GM11168 (cell line): Measurements from ENCODE around the gene MTM1.

Experiments
- in situ Hi-C: fragments of 300-500 bp; cut with MboI; formaldehyde crosslinking; loops from one replicate; pipeline ENCODE4 v1.12.0; 2022; ENCODE audit warnings: low sequenced_read_pairs; ENCODE audit not compliant: unreplicated experiment

Gene MTM1

GRCh38 chrX:150568320-150569154, at the start of gene MTM1:
Gene MTM1, plus strand, starts transcription at chrX:150568621. Its CDS starts 23,994 bp downstream, at chrX:150592615.
- in situ Hi-C loops: no loop called here

GRCh38 chrX:150522494-150522893, 45.9 kb upstream of the MTM1 start:
- in situ Hi-C loops: no loop called here

- in situ Hi-C loops: no loop called here
These were observed 43.1 kb upstream of the MTM1 start for GRCh38 chrX:150525061-150525919.

- in situ Hi-C loops: no loop called here
These were observed 41.7 kb upstream of the MTM1 start for GRCh38 chrX:150526692-150527091.

GRCh38 chrX:150527108-150527507, 41.3 kb upstream of the MTM1 start:
- in situ Hi-C loops: no loop called here

- in situ Hi-C loops: no loop called here
These were observed 38.8 kb upstream of the MTM1 start for GRCh38 chrX:150529587-150529986.

GRCh38 chrX:150530821-150531220, 37.6 kb upstream of the MTM1 start:
- in situ Hi-C loops: no loop called here

GRCh38 chrX:150531467-150531866, 37.0 kb upstream of the MTM1 start:
- in situ Hi-C loops: no loop called here

GRCh38 chrX:150533863-150534262, 34.6 kb upstream of the MTM1 start:
- in situ Hi-C loops: no loop called here

- in situ Hi-C loops: no loop called here
These were observed 31.8 kb upstream of the MTM1 start for GRCh38 chrX:150536455-150537116.

GRCh38 chrX:150537851-150538250, 30.6 kb upstream of the MTM1 start:
- in situ Hi-C loops: no loop called here

- in situ Hi-C loops: no loop called here
These were observed 27.5 kb upstream of the MTM1 start for GRCh38 chrX:150540965-150541364.

GRCh38 chrX:150542846-150543229, 25.6 kb upstream of the MTM1 start:
- in situ Hi-C loops: no loop called here

GRCh38 chrX:150543230-150544155, 24.9 kb upstream of the MTM1 start:
- in situ Hi-C loops: no loop called here

- in situ Hi-C loops: no loop called here
These were observed 24.1 kb upstream of the MTM1 start for GRCh38 chrX:150544222-150544787.

- in situ Hi-C loops: no loop called here
These were observed 23.3 kb upstream of the MTM1 start for GRCh38 chrX:150544835-150545770.

GRCh38 chrX:150546711-150547153, 21.7 kb upstream of the MTM1 start:
- in situ Hi-C loops: no loop called here

GRCh38 chrX:150547375-150548115, 20.9 kb upstream of the MTM1 start:
- in situ Hi-C loops: no loop called here
